HG03575 (cell line): ENCODE results near the gene NLGN1.
"Not testable (repeated sequence)": the region's sequence is repeated elsewhere in the genome, so short reads cannot be mapped to it uniquely, and the experiment has no call there.

Source experiments
- ATAC-seq: cut with Tn5 transposase; IDR thresholded peaks from one replicate; pipeline ENCODE4 v1.9.1; 2021; ENCODE audit not compliant: unreplicated experiment, insufficient number of reproducible peaks, low FRiP score; ENCODE audit errors: extremely low read depth

NLGN1 gene

GRCh38 chr3:173397161-173398110, at the start of gene NLGN1:
Gene NLGN1 (plus strand): TSS chr3:173397744.
- no peak for ATAC-seq

- no peak for ATAC-seq
These were observed 45.7 kb upstream of the NLGN1 start for GRCh38 chr3:173351886-173352285.

DNA sequence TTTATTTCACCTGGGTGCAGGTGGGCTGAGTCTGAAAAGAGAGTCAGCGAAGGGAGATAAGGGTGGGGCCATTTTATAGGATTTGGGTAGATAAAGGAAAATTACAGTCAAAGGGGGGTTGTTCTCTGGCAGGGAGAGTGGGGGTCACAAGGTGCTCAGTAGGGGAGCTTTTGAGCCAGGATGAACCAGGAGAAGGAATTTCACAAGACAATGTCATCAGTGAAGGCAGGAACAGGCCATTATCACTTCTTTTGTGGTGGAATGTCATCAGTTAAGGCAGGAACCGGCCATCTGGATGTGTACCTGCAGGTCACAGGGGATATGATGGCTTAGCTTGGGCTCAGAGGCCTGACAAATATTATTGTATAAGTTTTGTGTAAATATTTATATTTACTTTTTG, 44.4 kb upstream of the NLGN1 start:
- not testable (repeated sequence) for ATAC-seq

DNA sequence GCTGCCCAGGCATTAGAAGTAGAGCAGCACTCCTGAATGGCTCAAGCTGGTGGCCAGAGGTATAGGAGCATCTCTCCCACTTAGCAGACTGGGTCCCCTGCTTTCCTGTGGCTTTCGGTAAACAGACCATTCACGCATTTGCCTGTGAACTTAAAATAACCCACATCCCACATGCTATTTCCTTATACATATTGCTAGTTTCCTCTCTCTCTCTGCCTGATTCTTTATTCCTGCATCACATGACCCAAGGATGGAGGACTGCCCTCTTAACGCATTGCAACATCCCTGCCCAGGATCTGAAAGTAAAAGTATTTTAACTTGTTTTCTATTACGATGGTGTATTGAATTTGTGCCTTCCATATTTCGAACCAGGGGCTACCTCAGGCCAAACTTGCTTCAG, 43.4 kb upstream of the NLGN1 start:
- no peak for ATAC-seq

- ATAC-seq, result no peak
These were observed 25.6 kb upstream of the NLGN1 start for GRCh38 chr3:173371848-173372487.

- no peak for ATAC-seq
These were observed 16.9 kb upstream of the NLGN1 start for GRCh38 chr3:173380681-173381080.

GRCh38 chr3:173381936-173382335, 15.6 kb upstream of the NLGN1 start:
- not testable (repeated sequence) for ATAC-seq

DNA sequence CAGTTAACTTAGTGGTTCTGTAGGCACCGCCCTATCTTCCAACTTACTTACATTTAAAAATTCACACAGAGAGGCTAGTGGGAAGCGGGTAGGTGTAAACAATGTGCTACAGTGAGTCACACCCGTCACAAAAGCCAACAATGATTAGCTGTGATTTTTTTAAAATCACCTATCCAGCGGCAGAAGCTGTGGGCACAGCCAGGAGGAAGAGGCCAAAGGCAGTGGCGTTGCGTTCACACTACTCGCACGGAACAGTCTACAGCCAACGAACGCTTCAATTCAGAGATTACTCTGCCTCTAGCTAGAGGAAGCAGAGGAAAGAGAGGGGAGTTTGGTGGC, 2.5 kb upstream of the NLGN1 start:
- no peak for ATAC-seq

DNA sequence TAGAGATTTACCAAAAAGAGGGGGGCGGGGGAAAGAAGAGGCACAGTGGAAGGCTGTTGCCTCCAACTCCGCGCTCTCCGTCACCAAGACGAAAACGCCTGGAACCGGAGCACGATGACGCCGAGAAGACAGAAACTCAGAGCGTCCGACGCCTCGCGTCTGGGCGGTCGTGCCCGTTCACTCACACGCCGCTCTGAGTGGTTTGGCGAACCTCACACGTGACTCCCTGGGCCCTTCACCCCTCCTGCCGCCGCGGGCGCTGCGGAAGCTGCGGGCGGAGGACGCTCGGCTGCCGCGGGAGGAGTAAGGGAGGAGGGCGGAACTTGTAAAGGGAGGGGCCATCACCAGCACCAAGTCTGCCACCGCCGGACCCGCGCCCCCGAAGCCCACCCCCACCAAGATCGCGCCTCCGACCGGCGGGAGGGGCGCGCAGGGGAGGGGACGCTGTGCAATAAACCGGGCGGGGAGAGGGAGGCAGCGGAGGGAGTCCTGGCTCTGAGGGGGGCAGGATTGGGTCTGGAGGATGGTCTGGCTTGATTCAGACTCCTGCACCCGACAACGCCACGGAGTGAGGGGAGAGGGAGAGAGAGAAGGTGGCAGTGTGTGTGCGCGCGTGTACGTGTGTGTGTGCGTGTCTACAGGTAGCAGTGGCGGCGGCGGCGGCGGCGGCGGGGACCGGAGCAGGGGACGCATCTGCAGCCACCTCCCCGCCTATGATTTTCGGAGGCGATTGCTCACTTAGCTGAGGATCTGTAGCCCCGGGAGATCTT, 1.9 kb upstream of the NLGN1 start:
- no peak for ATAC-seq

DNA sequence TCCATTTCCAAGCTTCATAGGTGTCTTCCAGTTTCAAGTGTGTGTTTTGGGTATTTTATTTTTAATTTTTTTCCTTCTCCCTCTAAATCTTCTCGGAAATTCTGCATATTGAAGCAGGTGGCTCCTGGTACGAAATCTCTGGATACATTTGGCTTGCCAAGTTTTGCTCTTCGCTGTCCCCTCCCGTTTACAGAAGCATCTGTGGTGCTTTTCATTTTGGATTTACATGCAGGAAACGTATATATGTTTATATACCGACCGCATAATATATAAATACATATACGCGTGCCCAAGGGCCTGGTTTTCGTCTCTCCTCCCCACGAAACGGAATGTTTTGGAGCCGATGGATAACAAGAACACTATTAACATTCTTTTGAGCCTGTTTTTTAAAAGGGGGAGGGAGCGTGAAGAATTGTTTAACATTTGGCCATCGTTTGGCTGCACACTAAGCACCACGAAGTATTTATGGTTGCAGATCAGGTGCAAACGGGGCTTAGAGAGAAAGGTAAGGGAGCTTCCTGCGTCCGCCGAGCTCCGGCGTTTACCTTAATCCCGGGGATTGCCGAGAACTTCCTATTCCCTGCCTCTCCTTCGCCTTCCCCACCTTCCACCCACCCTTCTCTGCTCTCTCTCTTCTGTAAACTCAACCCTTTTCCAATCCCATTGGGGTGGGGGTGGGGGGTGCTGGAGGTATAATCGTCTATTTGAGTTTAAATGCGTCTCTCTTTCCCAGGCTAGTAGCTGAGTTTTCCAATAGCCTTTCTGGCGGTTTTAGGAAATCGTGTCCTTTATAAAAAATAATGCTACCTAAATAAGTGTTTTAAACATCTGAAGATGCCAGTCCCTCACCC, 1.1 kb upstream of the NLGN1 start:
- no peak for ATAC-seq

DNA sequence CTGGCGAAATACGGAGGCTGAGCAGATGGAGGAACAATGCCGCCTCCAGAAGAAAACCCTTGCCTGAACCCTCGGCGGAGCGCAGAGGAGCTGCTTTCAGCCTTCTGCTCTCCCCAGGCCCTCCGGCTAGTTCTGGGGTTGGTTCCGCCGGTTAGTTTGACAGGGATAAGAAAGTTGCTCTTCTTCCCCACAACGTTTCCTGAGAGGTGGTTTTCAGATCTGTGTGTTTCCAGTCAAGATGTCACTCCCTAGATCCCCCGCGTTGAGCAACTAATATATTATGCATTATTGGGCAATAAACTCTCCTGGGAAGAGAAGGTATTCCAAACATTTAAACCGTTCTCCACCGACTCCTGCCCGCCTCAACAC, 551 bp downstream of the NLGN1 start:
- no peak for ATAC-seq

- ATAC-seq, result no peak
These were observed 1.5 kb downstream of the NLGN1 start for GRCh38 chr3:173399044-173399443.

- ATAC-seq, result no peak
These were observed 3.8 kb downstream of the NLGN1 start for GRCh38 chr3:173401369-173401768.

- ATAC-seq, result no peak
These were observed 5.1 kb downstream of the NLGN1 start for GRCh38 chr3:173402656-173403055.

DNA sequence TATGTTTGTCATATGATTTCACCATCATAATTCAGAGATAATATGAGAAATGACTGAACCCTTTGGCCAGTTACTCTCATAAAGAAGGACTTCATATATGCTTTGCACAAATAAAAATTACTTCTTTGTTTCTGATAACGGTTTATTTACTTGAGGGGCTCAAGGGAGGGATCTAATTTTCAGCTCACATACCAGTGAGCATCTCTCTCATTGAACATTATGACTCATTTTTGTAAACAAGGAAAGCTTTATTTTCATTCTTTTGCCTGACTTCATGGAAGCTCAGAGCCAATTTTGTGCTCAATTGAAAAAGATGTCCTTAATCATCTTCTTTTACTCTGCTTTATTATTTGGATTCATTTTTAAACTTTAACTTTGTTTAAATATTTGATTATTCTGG, 5.8 kb downstream of the NLGN1 start:
- ATAC-seq, result no peak

GRCh38 chr3:173404156-173404555, 6.6 kb downstream of the NLGN1 start:
- no peak for ATAC-seq

GRCh38 chr3:173410436-173410835, 12.9 kb downstream of the NLGN1 start:
- ATAC-seq, result no peak

- no peak for ATAC-seq
These were observed 13.3 kb downstream of the NLGN1 start for GRCh38 chr3:173410849-173411248.

GRCh38 chr3:173411375-173411973, 13.9 kb downstream of the NLGN1 start:
- no peak for ATAC-seq
